G401.6 (cell line): Measurements from ENCODE around the gene TRIM71.
"Not testable (repeated sequence)": the region's sequence is repeated elsewhere in the genome, so short reads cannot be mapped to it uniquely, and the experiment has no call there.

Source experiments
- FAIRE-seq: peaks from 2 replicates; lab custom pipeline; 2012; peaks lifted over from hg19 to GRCh38; lab: Jason Lieb, UNC

The TRIM71 gene

GRCh38 chr3:32939531-32940284 is 121.9 kb downstream of the TRIM71 start:
- FAIRE-seq = not testable (repeated sequence)

- no peak for FAIRE-seq
These were observed 122.9 kb downstream of the TRIM71 start for GRCh38 chr3:32940726-32941125.

GRCh38 chr3:32945136-32945535 is 127.3 kb downstream of the TRIM71 start:
- no peak for FAIRE-seq

GRCh38 chr3:32945598-32945997 is 127.8 kb downstream of the TRIM71 start:
- not testable (repeated sequence) for FAIRE-seq

- FAIRE-seq = peak; percentile 47
These were observed 129.4 kb downstream of the TRIM71 start for GRCh38 chr3:32946973-32947788.
